ENCODE data around the gene SGCD.

SGCD gene

DNA sequence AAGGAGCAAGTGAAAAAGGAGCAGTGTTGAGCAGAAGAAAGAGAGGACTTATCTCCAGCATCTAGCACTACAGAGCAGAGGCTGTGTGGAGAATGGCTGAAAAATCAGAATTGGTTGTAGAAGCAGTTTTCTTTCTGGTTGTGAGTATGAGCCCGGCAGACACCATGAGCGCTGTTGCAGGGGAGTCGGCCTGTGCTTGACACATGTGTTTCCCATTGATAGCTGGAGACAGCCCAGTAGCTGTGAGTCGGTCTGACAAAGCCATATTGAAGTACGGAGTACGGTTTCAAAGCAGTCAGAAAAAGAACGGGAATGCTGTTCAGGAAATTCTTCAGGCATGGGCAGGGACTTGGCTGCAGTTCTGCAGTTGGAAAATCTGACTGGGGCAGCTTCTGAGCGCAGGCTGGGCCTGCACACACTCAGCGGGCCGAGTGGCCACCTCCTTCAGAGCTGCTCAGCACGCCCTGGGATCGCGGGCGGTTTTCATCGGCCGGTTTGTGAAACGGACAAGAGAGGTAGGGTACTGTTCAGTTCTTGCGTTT, at the start of gene SGCD:
Gene SGCD, plus strand, starts transcription at position 447 of the 542 bp plus-strand sequence.
- DNase-seq (no peak), ATAC-seq (no peak)

GRCh38 chr5:156277290-156277689, 49.7 kb upstream of the SGCD start:
- DNase-seq (no peak), ATAC-seq (no peak)

- DNase-seq (no peak), ATAC-seq (no peak)
Observed at GRCh38 chr5:156295431-156295830, 31.5 kb upstream of the SGCD start.

- ATAC-seq: no peak
- DNase-seq: no peak
Observed at GRCh38 chr5:156310115-156310514, 16.8 kb upstream of the SGCD start.

- DNase-seq (no peak), ATAC-seq (no peak)
Observed at GRCh38 chr5:156312897-156313694, 13.9 kb upstream of the SGCD start.

DNA sequence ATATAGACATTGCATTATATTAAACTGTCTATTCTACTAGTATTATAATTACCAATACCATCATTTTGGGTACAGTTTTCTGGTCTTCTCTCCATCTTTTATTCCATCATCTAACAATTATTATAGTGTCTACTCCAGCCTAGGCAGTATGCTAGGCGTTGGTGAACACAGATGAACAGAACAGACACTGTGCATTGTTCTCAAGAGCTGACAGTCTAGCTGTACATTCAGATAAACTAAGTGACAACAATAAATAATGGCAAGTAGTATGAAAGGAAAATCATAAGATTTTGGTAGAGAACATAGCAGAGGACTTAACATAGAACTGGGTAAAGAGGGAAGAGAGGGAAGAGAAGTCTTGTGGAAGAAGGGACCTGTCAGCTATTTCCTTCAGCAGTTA, 12.5 kb upstream of the SGCD start:
- ATAC-seq: no peak
- DNase-seq: no peak

GRCh38 chr5:156322666-156323065, 4.3 kb upstream of the SGCD start:
- DNase-seq: no peak
- ATAC-seq: no peak

GRCh38 chr5:156327296-156327695, 332 bp downstream of the SGCD start:
- no peak for ATAC-seq
- no peak for DNase-seq

- ATAC-seq: no peak
- DNase-seq: no peak
Observed at GRCh38 chr5:156328161-156328560, 1.2 kb downstream of the SGCD start.

DNA sequence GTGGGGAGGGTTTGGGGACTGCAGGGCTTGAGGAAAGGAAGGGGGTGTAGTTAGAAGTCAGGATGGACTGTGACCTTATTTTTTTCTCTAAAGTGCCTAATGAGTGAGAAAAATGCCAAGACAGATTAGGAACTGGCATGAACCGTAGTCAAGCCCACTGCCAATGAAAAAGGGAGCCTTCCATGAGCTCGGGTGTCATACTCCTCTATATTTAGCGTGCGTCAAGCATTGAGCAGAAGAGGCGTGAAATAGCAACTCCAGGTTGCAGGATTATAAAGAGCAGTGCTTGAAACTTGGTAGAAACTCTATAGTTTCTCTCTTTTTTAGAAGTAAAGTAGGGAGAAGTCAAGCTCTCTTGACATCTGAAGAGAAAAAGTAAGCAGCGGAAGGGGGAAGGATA, 1.8 kb downstream of the SGCD start:
- no peak for ATAC-seq
- DNase-seq: no peak

GRCh38 chr5:156329171-156329611, 2.2 kb downstream of the SGCD start:
- ATAC-seq (no peak), DNase-seq (no peak)

DNA sequence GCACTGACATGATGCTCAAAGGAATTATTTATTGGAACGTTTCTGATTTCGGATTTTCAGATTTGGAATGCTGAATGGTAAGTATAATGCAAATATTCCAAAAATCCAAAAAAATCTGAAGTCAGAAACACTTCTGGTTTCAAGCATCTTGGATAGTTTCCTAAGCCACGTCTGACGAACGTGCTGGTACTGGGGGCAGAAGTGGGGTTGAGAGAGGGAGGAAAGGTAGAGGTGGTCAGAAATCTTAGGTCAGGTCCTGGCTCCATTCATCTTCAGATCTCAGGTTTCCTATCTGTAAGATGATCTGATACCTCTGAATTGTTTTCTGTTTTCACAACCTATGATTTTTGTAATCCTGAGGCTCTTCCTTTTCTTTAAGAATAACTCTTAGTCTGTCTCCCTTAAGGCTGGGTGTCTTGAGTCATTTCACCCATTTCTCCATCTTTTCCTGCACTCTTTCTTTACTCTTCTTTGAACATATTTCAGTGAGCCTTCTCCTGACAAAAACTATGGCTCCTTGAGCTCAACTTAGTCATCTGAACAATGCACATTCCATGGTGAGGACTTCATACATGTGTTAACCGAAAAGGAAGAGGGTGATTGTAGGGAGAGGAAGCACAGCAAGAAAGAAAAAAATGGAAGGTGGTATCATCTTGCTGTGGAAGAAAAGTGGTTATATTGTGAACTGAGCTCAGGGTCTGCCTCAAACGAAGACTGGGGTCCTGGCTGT, 3.3 kb downstream of the SGCD start:
- no peak for DNase-seq
- no peak for ATAC-seq

DNA sequence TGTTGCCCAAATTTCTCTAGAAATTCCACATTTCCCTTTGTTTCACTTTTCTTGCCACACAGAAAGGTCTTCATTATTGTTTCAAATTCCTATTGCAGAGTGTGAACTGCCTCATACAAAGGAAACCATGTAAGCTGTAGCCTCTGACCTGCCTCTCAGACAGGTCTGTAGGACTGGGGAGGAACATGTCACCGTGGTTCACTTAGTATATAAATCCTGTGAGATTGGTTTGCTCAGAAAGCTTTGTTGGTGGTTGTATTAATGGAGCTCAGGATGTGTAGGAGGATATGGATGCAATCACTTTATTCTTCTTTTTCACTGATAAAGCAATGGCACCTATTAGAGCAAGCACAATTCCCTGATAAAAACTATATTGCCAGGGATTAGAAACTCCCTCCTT, 4.2 kb downstream of the SGCD start:
- DNase-seq: no peak
- no peak for ATAC-seq

GRCh38 chr5:156331845-156332244, 4.9 kb downstream of the SGCD start:
- DNase-seq (no peak), ATAC-seq (no peak)

DNA sequence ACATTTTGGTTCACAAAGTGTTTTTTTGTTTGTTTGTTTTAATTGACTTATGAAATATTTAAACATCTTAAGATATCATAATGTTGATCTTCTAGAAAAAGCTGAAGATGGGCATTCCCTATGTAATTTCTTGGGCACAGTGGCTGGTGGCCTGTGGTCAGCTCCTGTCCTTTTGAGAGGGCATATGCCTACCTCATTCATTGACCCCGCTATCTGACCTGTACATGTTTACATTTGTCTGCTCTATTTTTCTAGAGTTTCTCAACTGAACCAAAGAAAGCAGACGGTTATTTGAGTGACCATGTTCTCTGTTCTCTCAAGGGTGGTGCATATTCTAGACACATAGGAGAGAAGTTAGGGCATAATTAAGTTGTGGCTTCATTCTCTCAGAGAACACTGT, 5.3 kb downstream of the SGCD start:
- no peak for ATAC-seq
- DNase-seq: no peak

GRCh38 chr5:156339139-156339841, 12.3 kb downstream of the SGCD start:
- DNase-seq: no peak
- ATAC-seq: no peak

GRCh38 chr5:156340893-156341292, 13.9 kb downstream of the SGCD start:
- DNase-seq (no peak), ATAC-seq (no peak)

- no peak for ATAC-seq
- DNase-seq: no peak
Observed at GRCh38 chr5:156350256-156350655, 23.3 kb downstream of the SGCD start.

- DNase-seq: no peak
- ATAC-seq: no peak
Observed at GRCh38 chr5:156351423-156351822, 24.5 kb downstream of the SGCD start.

- DNase-seq (no peak), ATAC-seq (no peak)
Observed at GRCh38 chr5:156354571-156354970, 27.6 kb downstream of the SGCD start.

GRCh38 chr5:156356238-156356637, 29.3 kb downstream of the SGCD start:
- ATAC-seq (no peak), DNase-seq (no peak)

- no peak for DNase-seq
- no peak for ATAC-seq
Observed at GRCh38 chr5:156359476-156359875, 32.5 kb downstream of the SGCD start.
